GM12892 (cell line): Measurements from ENCODE around the gene NCOR2.

Experiments used
- POLR2A ChIP-seq: IDR thresholded peaks from 2 replicates; pipeline ENCODE4 v1.6.1; 2011; ENCODE audit warnings: low read depth, low read length, control low read depth
- POLR2AphosphoS5 ChIP-seq: IDR thresholded peaks from 2 replicates; pipeline ENCODE4 v1.6.1; 2011; ENCODE audit warnings: low read depth, low read length, control low read depth
- TAF1 ChIP-seq: IDR thresholded peaks from 2 replicates; pipeline ENCODE4 v1.6.1; 2011; ENCODE audit warnings: low read depth, mild to moderate bottlenecking, control low read depth, low read length, borderline replicate concordance

- TF ChIP-seq POLR2A (no peak), POLR2AphosphoS5 (no peak), TAF1 (no peak)
These were observed 4.1 kb upstream of the NCOR2 start for GRCh38 chr12:124571556-124571955.
